ENCODE measurements around the gene MYOG. TPM values are rescaled to one million over a fixed set of nuclear protein-coding genes. Genes with fewer than 3 reads are reported as not detected.
A peak's percentile ranks its signal among the peaks of the same experiment; 100 is the strongest.

MYOG gene
- total RNA-seq, 5 donors from 2014 or later (not counting 1 experiment from before 2014, with no cell fraction given), result not detected

GRCh38 chr1:203084588-203085527, 954 bp downstream of the MYOG start:
- ChIA-PET CTCF (no interaction called here), POLR2A (interaction anchor here in 1 of 2 donors (0.5 kb wide), 1 partner anchor 1073 kb away, joined by 4 read pairs; no protein-coding TSS in a partner anchor)
- Histone ChIP-seq H3K4me3 (ENCODE audit: control insufficient read depth in 1 of 2, extremely low read depth in 1 of 2, low read length in 1 of 2) (no peak overlapping the region), H3K36me3 (ENCODE audit: control insufficient read depth in 2 of 2, extremely low read depth in 1 of 2, insufficient read depth in 1 of 2, low read length in 1 of 2) (no peaks in the 10 kb centered on the region), H3K27me3 (replicated peaks in 1 of 2; ENCODE audit: control insufficient read depth in 2 of 2, extremely low read depth in 1 of 2, insufficient read depth in 2 of 2, low read length in 1 of 2) (peaks cover 0 to 42% of the 10 kb centered on the region in 2 experiments), H3K27ac (ENCODE audit: low read length) (no peak overlapping the region), H3K9me3 (no peaks in the 10 kb centered on the region), H3K4me1 (ENCODE audit: control insufficient read depth in 1 of 2, extremely low read depth in 1 of 2, insufficient read depth in 2 of 2, low read length in 2 of 2) (no peaks in the 10 kb centered on the region)
- no peak overlapping the region for H3K4me3 Mint-ChIP-seq
- no peak for ATAC-seq (replicated peaks in 1 of 4)
- H3K4me1 Mint-ChIP-seq, result no peaks in the 10 kb centered on the region
- H3K9me3 Mint-ChIP-seq, result no peaks in the 10 kb centered on the region
- peaks cover 4 to 16% of the 10 kb centered on the region in 2 donors for H3K27me3 Mint-ChIP-seq
- peak in 3 of 35 experiments; percentile 2 to 25 (median 8) for DNase-seq
- no peak overlapping the region for H3K27ac Mint-ChIP-seq
- 91% methylated on average over 7 of the region's 14 CpGs for WGBS (ENCODE audit: insufficient coverage)
- H3K36me3 Mint-ChIP-seq, result no peaks in the 10 kb centered on the region

DNA sequence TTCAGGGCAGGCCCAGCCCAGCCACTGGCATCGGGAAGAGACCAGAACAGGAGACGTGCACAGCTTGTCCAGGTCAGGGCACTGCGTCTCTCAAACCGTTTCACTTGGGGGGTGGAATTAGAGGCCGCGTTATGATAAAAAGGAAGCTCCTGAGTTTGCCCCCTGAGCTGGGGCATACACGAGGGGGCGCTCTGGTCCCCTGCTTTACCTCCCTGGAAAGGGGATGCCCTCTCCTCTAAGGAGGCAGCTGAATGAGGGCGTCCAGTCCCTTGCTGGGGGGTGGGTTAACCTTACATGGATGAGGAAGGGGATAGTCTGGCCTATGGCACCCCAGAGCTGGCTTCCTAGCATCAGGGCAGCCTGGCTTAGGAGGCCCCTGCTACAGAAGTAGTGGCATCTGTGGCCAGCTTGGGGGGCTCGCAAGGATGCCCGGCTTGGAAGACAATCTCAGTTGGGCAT, 2.3 kb downstream of the MYOG start:
- H3K4me1 ChIP-seq (ENCODE audit: control insufficient read depth in 1 of 2, extremely low read depth in 1 of 2, insufficient read depth in 2 of 2, low read length in 2 of 2), result no peaks in the 10 kb centered on the region
- no peak overlapping the region for H3K27ac ChIP-seq (ENCODE audit: low read length)
- H3K36me3 ChIP-seq (ENCODE audit: control insufficient read depth in 2 of 2, extremely low read depth in 1 of 2, insufficient read depth in 1 of 2, low read length in 1 of 2), result no peaks in the 10 kb centered on the region
- peaks cover 0 to 40% of the 10 kb centered on the region in 2 experiments for H3K27me3 ChIP-seq (replicated peaks in 1 of 2; ENCODE audit: control insufficient read depth in 2 of 2, extremely low read depth in 1 of 2, insufficient read depth in 2 of 2, low read length in 1 of 2)
- no peaks in the 10 kb centered on the region for H3K9me3 Mint-ChIP-seq
- no peak overlapping the region for H3K27ac Mint-ChIP-seq
- H3K27me3 Mint-ChIP-seq, result peaks cover 7 to 26% of the 10 kb centered on the region in 2 donors
- no peaks in the 10 kb centered on the region for H3K36me3 Mint-ChIP-seq
- no peak overlapping the region for H3K4me3 Mint-ChIP-seq
- H3K4me1 Mint-ChIP-seq, result no peaks in the 10 kb centered on the region
- no peak overlapping the region for H3K4me3 ChIP-seq (ENCODE audit: control insufficient read depth in 1 of 2, extremely low read depth in 1 of 2, low read length in 1 of 2)
- DNase-seq, result no peak
- WGBS (ENCODE audit: insufficient coverage), result 96% methylated on average over 6 of the region's 11 CpGs
- no peak for ATAC-seq (replicated peaks in 1 of 4)
- ChIA-PET POLR2A (no interaction called here), CTCF (interaction anchor here in 1 of 2 donors (0.5 kb wide), 1 partner anchor 393 kb away, joined by 4 read pairs; no protein-coding TSS in a partner anchor)
- no peaks in the 10 kb centered on the region for H3K9me3 ChIP-seq

- Histone ChIP-seq H3K36me3 (ENCODE audit: control insufficient read depth in 2 of 2, extremely low read depth in 1 of 2, insufficient read depth in 1 of 2, low read length in 1 of 2) (no peaks in the 10 kb centered on the region), H3K4me3 (ENCODE audit: control insufficient read depth in 1 of 2, extremely low read depth in 1 of 2, low read length in 1 of 2) (no peak overlapping the region), H3K9me3 (no peaks in the 10 kb centered on the region), H3K4me1 (ENCODE audit: control insufficient read depth in 1 of 2, extremely low read depth in 1 of 2, insufficient read depth in 2 of 2, low read length in 2 of 2) (no peaks in the 10 kb centered on the region), H3K27me3 (replicated peaks in 1 of 2; ENCODE audit: control insufficient read depth in 2 of 2, extremely low read depth in 1 of 2, insufficient read depth in 2 of 2, low read length in 1 of 2) (peaks cover 0 to 45% of the 10 kb centered on the region in 2 experiments), H3K27ac (ENCODE audit: low read length) (no peak overlapping the region)
- ChIA-PET CTCF (interaction anchor here in 1 of 2 donors (0.6 kb wide), 1 partner anchor 37 kb away, joined by 3 read pairs; no protein-coding TSS in a partner anchor), POLR2A (no interaction called here)
- H3K9me3 Mint-ChIP-seq, result no peaks in the 10 kb centered on the region
- no peak for DNase-seq
- peaks cover 12 to 30% of the 10 kb centered on the region in 2 donors for H3K27me3 Mint-ChIP-seq
- no peak for ATAC-seq (replicated peaks in 1 of 4)
- H3K36me3 Mint-ChIP-seq, result no peaks in the 10 kb centered on the region
- no peaks in the 10 kb centered on the region for H3K4me1 Mint-ChIP-seq
- no peak overlapping the region for H3K27ac Mint-ChIP-seq
- no peak overlapping the region for H3K4me3 Mint-ChIP-seq
- WGBS (ENCODE audit: insufficient coverage), result 72% methylated on average over 8 of the region's 11 CpGs
These were observed 3.0 kb downstream of the MYOG start for GRCh38 chr1:203082571-203083462.

- peaks cover 18 to 33% of the 10 kb centered on the region in 2 donors for H3K27me3 Mint-ChIP-seq
- POLR2A ChIA-PET, result no interaction called here
These were observed 3.6 kb downstream of the MYOG start for GRCh38 chr1:203082231-203082505.

GRCh38 chr1:203081465-203082230, 4.2 kb downstream of the MYOG start:
- Histone ChIP-seq H3K4me3 (ENCODE audit: control insufficient read depth in 1 of 2, extremely low read depth in 1 of 2, low read length in 1 of 2) (no peak overlapping the region), H3K9me3 (no peaks in the 10 kb centered on the region), H3K27ac (ENCODE audit: low read length) (no peak overlapping the region), H3K27me3 (replicated peaks in 1 of 2; ENCODE audit: control insufficient read depth in 2 of 2, extremely low read depth in 1 of 2, insufficient read depth in 2 of 2, low read length in 1 of 2) (peaks cover 0 to 55% of the 10 kb centered on the region in 2 experiments), H3K36me3 (ENCODE audit: control insufficient read depth in 2 of 2, extremely low read depth in 1 of 2, insufficient read depth in 1 of 2, low read length in 1 of 2) (no peaks in the 10 kb centered on the region), H3K4me1 (ENCODE audit: control insufficient read depth in 1 of 2, extremely low read depth in 1 of 2, insufficient read depth in 2 of 2, low read length in 2 of 2) (no peaks in the 10 kb centered on the region)
- Mint-ChIP-seq H3K36me3 (no peaks in the 10 kb centered on the region), H3K27me3 (peaks cover 23 to 38% of the 10 kb centered on the region in 2 donors), H3K9me3 (no peaks in the 10 kb centered on the region), H3K27ac (no peak overlapping the region), H3K4me1 (no peaks in the 10 kb centered on the region), H3K4me3 (no peak overlapping the region)
- ChIA-PET CTCF (no interaction called here), POLR2A (no interaction called here)
- WGBS (ENCODE audit: insufficient coverage), result 60% methylated on average over 1 of the region's 9 CpGs
- no peak for DNase-seq
- no peak for ATAC-seq (replicated peaks in 1 of 4)

More at GRCh38 chr1:203082231-203082505, 3.6 kb downstream of the MYOG start:
- no peaks in the 10 kb centered on the region for H3K36me3 ChIP-seq (ENCODE audit: control insufficient read depth in 2 of 2, extremely low read depth in 1 of 2, insufficient read depth in 1 of 2, low read length in 1 of 2)
- no peaks in the 10 kb centered on the region for H3K9me3 ChIP-seq
- H3K4me3 ChIP-seq (ENCODE audit: control insufficient read depth in 1 of 2, extremely low read depth in 1 of 2, low read length in 1 of 2), result no peak overlapping the region
- DNase-seq (no peak), ATAC-seq (replicated peaks in 1 of 4) (no peak)
- CTCF ChIA-PET, result interaction anchor here in 1 of 2 donors (0.6 kb wide), 1 partner anchor 37 kb away, joined by 3 read pairs; no protein-coding TSS in a partner anchor
- H3K4me1 ChIP-seq (ENCODE audit: control insufficient read depth in 1 of 2, extremely low read depth in 1 of 2, insufficient read depth in 2 of 2, low read length in 2 of 2), result no peaks in the 10 kb centered on the region
- no peak overlapping the region for H3K27ac Mint-ChIP-seq
- no peaks in the 10 kb centered on the region for H3K9me3 Mint-ChIP-seq
- no peak overlapping the region for H3K27ac ChIP-seq (ENCODE audit: low read length)
- H3K4me1 Mint-ChIP-seq, result no peaks in the 10 kb centered on the region
- H3K36me3 Mint-ChIP-seq, result no peaks in the 10 kb centered on the region
- peaks cover 0 to 50% of the 10 kb centered on the region in 2 experiments for H3K27me3 ChIP-seq (replicated peaks in 1 of 2; ENCODE audit: control insufficient read depth in 2 of 2, extremely low read depth in 1 of 2, insufficient read depth in 2 of 2, low read length in 1 of 2)
- H3K4me3 Mint-ChIP-seq, result no peak overlapping the region
- WGBS (ENCODE audit: insufficient coverage), result 100% methylated on average over 1 of the region's 3 CpGs

Data from T-cell (primary cell).